Liver (tissue), 3 donors: ENCODE data around the gene SLC16A9.

Experiments used
- CTCF ChIP-seq: fragments of 150-350 bp; IDR thresholded peaks from 2 replicates; pipeline ENCODE4 v1.5.1; 2017; ENCODE audit warnings: improper control_type of control experiment, low read depth, low read length; ENCODE audit not compliant: missing input control
- JUND ChIP-seq, 2 donors: IDR thresholded peaks; 2 replicates each; pipeline ENCODE4 v1.6.1; 2016; ENCODE audit warnings: antibody characterized with exemption in 2 of 2
- REST ChIP-seq: IDR thresholded peaks from 2 replicates; pipeline ENCODE4 v1.6.1; 2016; ENCODE audit warnings: antibody characterized with exemption, mild to moderate bottlenecking
- TAF1 ChIP-seq: conservative IDR thresholded peaks from 2 replicates; pipeline ENCODE4 v1.6.1; 2016; ENCODE audit warnings: antibody characterized with exemption, mild to moderate bottlenecking
- donor health status: healthy.
- donor health status: healthy.

- TF ChIP-seq CTCF (no peak), REST (no peak), JUND (IDR thresholded peaks at IDR 0.05) (no peak), TAF1 (no peak)
Observed at GRCh38 chr10:59757966-59758365, 48.3 kb upstream of the SLC16A9 start.
